ENCODE data around the gene WDR76. TPM values are rescaled to one million over a fixed set of nuclear protein-coding genes. Genes with fewer than 3 reads are reported as not detected.

WDR76 gene
- total RNA-seq, 6 experiments from 2014 or later = 8.8 to 25.1 (median 20.5) TPM

DNA sequence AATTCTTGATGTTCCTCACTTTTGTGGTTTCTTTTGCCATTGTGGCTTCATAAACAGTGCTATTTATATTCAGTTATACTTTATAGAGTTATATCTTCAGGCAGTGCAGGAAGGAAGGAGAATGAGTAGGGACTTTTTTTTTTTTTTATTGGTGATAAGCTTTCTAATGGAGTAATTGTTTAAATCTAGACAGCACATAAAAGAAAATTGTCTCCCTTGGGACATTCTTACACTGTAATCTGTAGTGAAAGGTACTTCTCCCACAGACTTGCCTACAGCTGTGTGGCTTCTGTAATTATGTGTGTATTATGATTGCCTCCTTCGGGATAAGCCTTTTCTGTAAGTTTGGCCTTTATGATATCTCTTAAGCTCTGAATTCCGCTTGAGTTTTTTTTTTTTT lies 41.6 kb downstream of the WDR76 start:
- H3K27me3 Mint-ChIP-seq (ENCODE audit: insufficient read depth) = no peaks in the 10 kb centered on the region
- H3K9me3 Mint-ChIP-seq = no peaks in the 10 kb centered on the region
- no peak overlapping the region for H3K27ac Mint-ChIP-seq
- H3K4me3 Mint-ChIP-seq = no peak overlapping the region
- no peak for DNase-seq
- H3K36me3 Mint-ChIP-seq (ENCODE audit: low read depth) = no peaks in the 10 kb centered on the region
- H3K4me1 Mint-ChIP-seq (ENCODE audit: low read depth) = no peaks in the 10 kb centered on the region
- TF ChIP-seq CTCF (IDR thresholded peaks at IDR 0.05) = no peak

- no peaks in the 10 kb centered on the region for H3K27me3 Mint-ChIP-seq (ENCODE audit: insufficient read depth)
- DNase-seq = no peak
- no peak overlapping the region for H3K4me3 Mint-ChIP-seq
- TF ChIP-seq CTCF (IDR thresholded peaks at IDR 0.05) = no peak
- no peak overlapping the region for H3K27ac Mint-ChIP-seq
- H3K9me3 Mint-ChIP-seq = no peaks in the 10 kb centered on the region
- no peaks in the 10 kb centered on the region for H3K36me3 Mint-ChIP-seq (ENCODE audit: low read depth)
- no peaks in the 10 kb centered on the region for H3K4me1 Mint-ChIP-seq (ENCODE audit: low read depth)
These were observed 45.0 kb downstream of the WDR76 start for GRCh38 chr15:43871835-43872234.

GRCh38 chr15:43872416-43873020 lies 45.7 kb downstream of the WDR76 start:
- no peaks in the 10 kb centered on the region for H3K36me3 Mint-ChIP-seq (ENCODE audit: low read depth)
- H3K27ac Mint-ChIP-seq = no peak overlapping the region
- DNase-seq = peak; percentile 73
- H3K9me3 Mint-ChIP-seq = no peaks in the 10 kb centered on the region
- no peaks in the 10 kb centered on the region for H3K4me1 Mint-ChIP-seq (ENCODE audit: low read depth)
- peak; percentile 84 for TF ChIP-seq CTCF (IDR thresholded peaks at IDR 0.05)
- H3K4me3 Mint-ChIP-seq = no peak overlapping the region
- H3K27me3 Mint-ChIP-seq (ENCODE audit: insufficient read depth) = no peaks in the 10 kb centered on the region

DNA sequence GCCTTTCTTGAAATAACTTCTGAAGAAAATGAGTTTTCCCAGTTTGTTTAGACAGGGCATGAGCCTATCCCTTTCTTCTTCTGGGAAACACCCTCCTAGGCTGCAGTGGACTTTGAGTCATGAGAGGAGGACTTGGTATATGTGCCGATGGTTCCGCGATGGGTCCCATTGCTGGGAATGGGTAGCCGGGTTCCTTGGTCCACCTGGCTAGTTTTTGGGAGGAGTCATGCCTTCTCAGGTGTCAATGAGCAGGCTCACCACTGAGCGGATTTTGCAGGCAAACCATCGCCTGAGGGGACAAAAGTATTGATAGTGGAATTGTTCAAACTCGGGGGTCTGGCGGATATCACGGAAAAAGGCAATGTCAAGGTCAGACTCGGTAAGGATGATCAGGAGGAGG lies 46.8 kb downstream of the WDR76 start:
- DNase-seq = no peak
- H3K27me3 Mint-ChIP-seq (ENCODE audit: insufficient read depth) = no peaks in the 10 kb centered on the region; the same call in 1 of the 2 replicates
- H3K36me3 Mint-ChIP-seq (ENCODE audit: low read depth) = no peaks in the 10 kb centered on the region
- no peak overlapping the region for H3K4me3 Mint-ChIP-seq
- TF ChIP-seq CTCF (IDR thresholded peaks at IDR 0.05) = no peak
- no peaks in the 10 kb centered on the region for H3K9me3 Mint-ChIP-seq
- no peak overlapping the region for H3K27ac Mint-ChIP-seq
- no peaks in the 10 kb centered on the region for H3K4me1 Mint-ChIP-seq (ENCODE audit: low read depth)

GRCh38 chr15:43876872-43877271 lies 50.1 kb downstream of the WDR76 start:
- Mint-ChIP-seq H3K27ac (no peak overlapping the region), H3K4me3 (no peak overlapping the region), H3K27me3 (ENCODE audit: insufficient read depth) (no peaks in the 10 kb centered on the region; the same call in 1 of the 2 replicates), H3K4me1 (ENCODE audit: low read depth) (no peaks in the 10 kb centered on the region), H3K9me3 (no peaks in the 10 kb centered on the region), H3K36me3 (ENCODE audit: low read depth) (no peaks in the 10 kb centered on the region)
- DNase-seq = no peak
- no peak for TF ChIP-seq CTCF (IDR thresholded peaks at IDR 0.05)

Measured in HFFc6 (cell line).